IPS-18a (cell line): ENCODE data around the gene PATL1.
"Not testable (repeated sequence)": the region's sequence is repeated elsewhere in the genome, so short reads cannot be mapped to it uniquely, and the experiment has no call there.

ENCODE experiments used
- H3K27ac ChIP-seq: one replicate; pipeline ENCODE4 v1.5.1; 2013; ENCODE audit warnings: low read length
- H3K27me3 ChIP-seq: one replicate; pipeline ENCODE4 v1.6.1; 2013; ENCODE audit warnings: mild to moderate bottlenecking, low read length; ENCODE audit not compliant: control insufficient read depth, insufficient read depth
- H3K36me3 ChIP-seq: one replicate; pipeline ENCODE4 v1.6.1; 2013; ENCODE audit warnings: low read depth, low read length; ENCODE audit not compliant: control insufficient read depth
- H3K4me1 ChIP-seq: one replicate; pipeline ENCODE4 v1.6.1; 2013; ENCODE audit warnings: low read depth, low read length; ENCODE audit not compliant: control insufficient read depth
- H3K4me3 ChIP-seq: one replicate; pipeline ENCODE4 v1.5.1; 2013; ENCODE audit warnings: low read length
- H3K9ac ChIP-seq: one replicate; pipeline ENCODE4 v1.6.1; 2013; ENCODE audit warnings: mild to moderate bottlenecking, low read length, moderate library complexity
- H3K9me3 ChIP-seq: one replicate; pipeline ENCODE4 v1.6.1; 2013; ENCODE audit warnings: low read depth, low read length; ENCODE audit not compliant: control insufficient read depth

PATL1 gene

GRCh38 chr11:59698506-59698905 lies 29.7 kb upstream of the PATL1 start:
- no peak overlapping the region for H3K9ac ChIP-seq
- H3K36me3 ChIP-seq: no peaks in the 10 kb centered on the region
- no peaks in the 10 kb centered on the region for H3K4me1 ChIP-seq
- H3K9me3 ChIP-seq: peaks cover 7% of the 10 kb centered on the region
- H3K4me3 ChIP-seq: no peak overlapping the region
- no peak overlapping the region for H3K27ac ChIP-seq
- no peaks in the 10 kb centered on the region for H3K27me3 ChIP-seq

- Histone ChIP-seq H3K27me3 (no peaks in the 10 kb centered on the region), H3K9ac (no peak overlapping the region), H3K27ac (no peak overlapping the region), H3K36me3 (no peaks in the 10 kb centered on the region), H3K9me3 (peaks cover 8% of the 10 kb centered on the region), H3K4me3 (no peak overlapping the region), H3K4me1 (no peaks in the 10 kb centered on the region)
Measured at GRCh38 chr11:59692915-59693314, 24.1 kb upstream of the PATL1 start.

GRCh38 chr11:59691156-59691555 lies 22.3 kb upstream of the PATL1 start:
- no peaks in the 10 kb centered on the region for H3K36me3 ChIP-seq
- no peaks in the 10 kb centered on the region for H3K27me3 ChIP-seq
- no peak overlapping the region for H3K27ac ChIP-seq
- peaks cover 5% of the 10 kb centered on the region for H3K9me3 ChIP-seq
- H3K9ac ChIP-seq: no peak overlapping the region
- H3K4me1 ChIP-seq: no peaks in the 10 kb centered on the region
- no peak overlapping the region for H3K4me3 ChIP-seq

- peaks cover 5% of the 10 kb centered on the region for H3K9me3 ChIP-seq
Measured at GRCh38 chr11:59689015-59689414, 20.2 kb upstream of the PATL1 start.

GRCh38 chr11:59681260-59681725 lies 12.5 kb upstream of the PATL1 start:
- not testable (repeated sequence) for H3K4me1 ChIP-seq, H3K36me3 ChIP-seq, H3K27me3 ChIP-seq, H3K27ac ChIP-seq, H3K9me3 ChIP-seq, H3K4me3 ChIP-seq, H3K9ac ChIP-seq

More at GRCh38 chr11:59689015-59689414, 20.2 kb upstream of the PATL1 start:
- H3K27me3 ChIP-seq: no peaks in the 10 kb centered on the region
- H3K36me3 ChIP-seq: no peaks in the 10 kb centered on the region
- H3K9ac ChIP-seq: no peak overlapping the region
- no peaks in the 10 kb centered on the region for H3K4me1 ChIP-seq
- H3K4me3 ChIP-seq: no peak overlapping the region
- H3K27ac ChIP-seq: no peak overlapping the region

- H3K27me3 ChIP-seq: no peaks in the 10 kb centered on the region
- no peaks in the 10 kb centered on the region for H3K4me1 ChIP-seq
- H3K4me3 ChIP-seq: no peak overlapping the region
- no peaks in the 10 kb centered on the region for H3K9me3 ChIP-seq
- no peak overlapping the region for H3K27ac ChIP-seq
- no peaks in the 10 kb centered on the region for H3K36me3 ChIP-seq
- H3K9ac ChIP-seq: no peak overlapping the region
Measured at GRCh38 chr11:59680287-59681154, 11.7 kb upstream of the PATL1 start.

- Histone ChIP-seq H3K9ac (no peak overlapping the region), H3K36me3 (no peaks in the 10 kb centered on the region), H3K4me3 (no peak overlapping the region), H3K4me1 (no peaks in the 10 kb centered on the region), H3K9me3 (no peaks in the 10 kb centered on the region), H3K27me3 (no peaks in the 10 kb centered on the region), H3K27ac (no peak overlapping the region)
Measured at GRCh38 chr11:59679347-59679746, 10.5 kb upstream of the PATL1 start.

- no peaks in the 10 kb centered on the region for H3K9me3 ChIP-seq
- H3K27ac ChIP-seq: no peak overlapping the region
- H3K4me1 ChIP-seq: no peaks in the 10 kb centered on the region
- H3K4me3 ChIP-seq: no peak overlapping the region
- H3K36me3 ChIP-seq: no peaks in the 10 kb centered on the region
- H3K9ac ChIP-seq: no peak overlapping the region
- no peaks in the 10 kb centered on the region for H3K27me3 ChIP-seq
Measured at GRCh38 chr11:59678813-59679165, 10.0 kb upstream of the PATL1 start.

GRCh38 chr11:59678118-59678812 lies 9.4 kb upstream of the PATL1 start:
- no peaks in the 10 kb centered on the region for H3K4me1 ChIP-seq
- H3K4me3 ChIP-seq: no peak overlapping the region
- H3K9ac ChIP-seq: no peak overlapping the region
- H3K27me3 ChIP-seq: no peaks in the 10 kb centered on the region
- H3K27ac ChIP-seq: no peak overlapping the region
- H3K9me3 ChIP-seq: no peaks in the 10 kb centered on the region
- H3K36me3 ChIP-seq: no peaks in the 10 kb centered on the region

GRCh38 chr11:59676205-59676604 lies 7.4 kb upstream of the PATL1 start:
- Histone ChIP-seq H3K4me1 (no peaks in the 10 kb centered on the region), H3K27me3 (no peaks in the 10 kb centered on the region), H3K27ac (no peak overlapping the region), H3K9ac (no peak overlapping the region), H3K9me3 (no peaks in the 10 kb centered on the region), H3K4me3 (no peak overlapping the region), H3K36me3 (no peaks in the 10 kb centered on the region)

GRCh38 chr11:59674291-59674690 lies 5.5 kb upstream of the PATL1 start:
- H3K9ac ChIP-seq: no peak overlapping the region
- H3K27ac ChIP-seq: no peak overlapping the region
- no peaks in the 10 kb centered on the region for H3K36me3 ChIP-seq
- peaks cover 8% of the 10 kb centered on the region for H3K4me1 ChIP-seq
- no peaks in the 10 kb centered on the region for H3K9me3 ChIP-seq
- no peaks in the 10 kb centered on the region for H3K27me3 ChIP-seq
- no peak overlapping the region for H3K4me3 ChIP-seq

- Histone ChIP-seq H3K36me3 (no peaks in the 10 kb centered on the region), H3K9me3 (no peaks in the 10 kb centered on the region), H3K27ac (no peak overlapping the region), H3K4me1 (peaks cover 8% of the 10 kb centered on the region), H3K4me3 (no peak overlapping the region), H3K9ac (no peak overlapping the region), H3K27me3 (no peaks in the 10 kb centered on the region)
Measured at GRCh38 chr11:59673291-59673690, 4.5 kb upstream of the PATL1 start.
